Mesenchymal stem cell (in vitro differentiated cells and primary cell): Measurements from ENCODE around the gene REEP1.

Experiments
- DNase-seq: peaks from one replicate; pipeline ENCODE4 v3.0.0-alpha.2; 2013
- H2AFZ ChIP-seq: one replicate; pipeline ENCODE4 v1.6.1; 2013; ENCODE audit warnings: low read depth, mild to moderate bottlenecking, control low read depth, inconsistent platforms, low read length, moderate library complexity
- H2AK5ac ChIP-seq: 2 replicates; pipeline ENCODE4 v1.6.1; 2013; ENCODE audit warnings: low read length, moderate library complexity, mild to moderate bottlenecking, inconsistent platforms; ENCODE audit not compliant: severe bottlenecking
- H2BK120ac ChIP-seq: one replicate; pipeline ENCODE4 v1.6.1; 2013; ENCODE audit warnings: low read depth, mild to moderate bottlenecking, inconsistent platforms, low read length, moderate library complexity
- H2BK12ac ChIP-seq, 2 experiments: one replicate each; pipeline ENCODE4 v1.6.1; 2013; ENCODE audit warnings: inconsistent platforms in 2 of 2, low read length in 2 of 2, mild to moderate bottlenecking in 2 of 2, moderate library complexity in 2 of 2, control low read depth in 1 of 2
- H2BK15ac ChIP-seq: one replicate; pipeline ENCODE4 v1.6.1; 2013; ENCODE audit warnings: mild to moderate bottlenecking, low read depth, inconsistent platforms; ENCODE audit not compliant: poor library complexity, severe bottlenecking
- H2BK5ac ChIP-seq: 2 replicates; pipeline ENCODE4 v1.6.1; 2013; ENCODE audit warnings: low read depth, mild to moderate bottlenecking, low read length, control low read depth, inconsistent platforms; ENCODE audit not compliant: poor library complexity, severe bottlenecking
- H3K14ac ChIP-seq, 2 experiments: one replicate each; pipeline ENCODE4 v1.6.1; 2013; ENCODE audit warnings: inconsistent platforms in 2 of 2, low read length in 2 of 2, control low read depth in 1 of 2, mild to moderate bottlenecking in 1 of 2, moderate library complexity in 1 of 2
- H3K18ac ChIP-seq, 2 experiments: one replicate each; pipeline ENCODE4 v1.6.1; 2013; ENCODE audit warnings: inconsistent platforms in 2 of 2, low read length in 2 of 2, control low read depth in 1 of 2, low read depth in 1 of 2, mild to moderate bottlenecking in 1 of 2
- H3K23ac ChIP-seq, 2 experiments: one replicate each; pipeline ENCODE4 v1.6.1; 2013; ENCODE audit warnings: inconsistent platforms in 2 of 2, low read length in 2 of 2, mild to moderate bottlenecking in 2 of 2, moderate library complexity in 2 of 2, control low read depth in 1 of 2
- H3K27ac ChIP-seq: 2 replicates; pipeline ENCODE4 v1.5.1; 2013; ENCODE audit warnings: mild to moderate bottlenecking, moderate library complexity, low read length, control low read depth, inconsistent platforms; ENCODE audit not compliant: poor library complexity, severe bottlenecking
- H3K27me3 ChIP-seq, 2 experiments: 2 replicates each; pipeline versions ENCODE4 v1.6.1 to v1.7.0; 2013; ENCODE audit warnings: low read length in 2 of 2, mild to moderate bottlenecking in 2 of 2, moderate library complexity in 2 of 2, control low read depth in 1 of 2, inconsistent platforms in 1 of 2; ENCODE audit not compliant: control insufficient read depth in 1 of 2, insufficient read depth in 1 of 2
- H3K36me3 ChIP-seq, 2 experiments: 2 replicates each; pipeline versions ENCODE4 v1.6.1 to v1.7.0; 2013; ENCODE audit warnings: low read length in 2 of 2, control low read depth in 1 of 2, inconsistent platforms in 1 of 2, low read depth in 1 of 2, mild to moderate bottlenecking in 1 of 2; ENCODE audit not compliant: insufficient read depth in 2 of 2, control insufficient read depth in 1 of 2
- H3K4ac ChIP-seq, 2 experiments: one replicate each; pipeline ENCODE4 v1.6.1; 2013; ENCODE audit warnings: inconsistent platforms in 2 of 2, low read length in 2 of 2, mild to moderate bottlenecking in 2 of 2, moderate library complexity in 2 of 2, control low read depth in 1 of 2, low read depth in 1 of 2
- H3K4me1 ChIP-seq: 2 replicates; pipeline ENCODE4 v1.6.1; 2013; ENCODE audit warnings: low read depth, low read length, control low read depth; ENCODE audit not compliant: control insufficient read depth, insufficient read depth
- H3K4me2 ChIP-seq: 2 replicates; pipeline ENCODE4 v1.6.1; 2013; ENCODE audit warnings: low read length, mild to moderate bottlenecking, inconsistent platforms; ENCODE audit not compliant: poor library complexity, severe bottlenecking
- H3K4me3 ChIP-seq, 2 experiments: 2 replicates each; pipeline versions ENCODE4 v1.5.1 to v1.7.0; 2013; ENCODE audit warnings: low read length in 2 of 2, mild to moderate bottlenecking in 2 of 2, control low read depth in 1 of 2, low read depth in 1 of 2; ENCODE audit not compliant: insufficient read depth in 1 of 2
- H3K79me1 ChIP-seq: replicated peaks from 2 replicates; pipeline ENCODE4 v1.6.1; 2013; ENCODE audit warnings: mild to moderate bottlenecking, control low read depth, low read length, inconsistent platforms; ENCODE audit not compliant: poor library complexity, severe bottlenecking
- H3K9ac ChIP-seq: 2 replicates; pipeline ENCODE4 v1.7.0; 2013; ENCODE audit warnings: mild to moderate bottlenecking, low read length, moderate library complexity
- H3K9me3 ChIP-seq: 2 replicates; pipeline ENCODE4 v1.7.0; 2013; ENCODE audit warnings: mild to moderate bottlenecking, low read length; ENCODE audit not compliant: control insufficient read depth
- H4K8ac ChIP-seq: one replicate; pipeline ENCODE4 v1.6.1; 2013; ENCODE audit warnings: inconsistent platforms, mild to moderate bottlenecking, low read length, moderate library complexity
- H4K91ac ChIP-seq: one replicate; pipeline ENCODE4 v1.6.1; 2013; ENCODE audit warnings: mild to moderate bottlenecking, low read length, inconsistent platforms
- WGBS: methylation state at CpG from one replicate; pipeline ENCODE4 v1.1.7; 2013; ENCODE audit warnings: mixed read lengths; 5-methylcytosine and 5-hydroxymethylcytosine counted together

The REEP1 gene

DNA sequence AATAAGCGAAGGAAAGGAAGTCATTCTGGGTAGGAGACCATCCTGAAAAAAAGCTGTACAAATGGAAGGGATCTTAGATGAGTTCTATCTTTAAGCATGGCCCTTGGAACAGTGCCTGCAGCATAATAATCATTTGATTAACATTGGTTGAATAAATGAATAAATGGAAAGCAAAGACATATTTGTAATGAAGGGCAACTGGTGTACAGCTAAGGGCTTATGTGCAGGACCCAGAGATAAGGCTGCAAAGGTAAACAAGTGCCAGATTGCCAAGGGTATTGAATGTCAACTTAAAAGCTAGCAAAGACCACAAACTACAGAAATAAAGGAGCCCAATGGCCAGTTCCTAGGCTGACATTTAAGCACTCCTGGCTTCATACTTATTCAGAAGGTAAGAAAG lies 161.6 kb downstream of the REEP1 start:
- 97% methylated on average over 1 of the region's 1 CpG for WGBS
- Histone ChIP-seq H2AK5ac (no peak overlapping the region), H3K14ac (no peak overlapping the region), H4K91ac (no peak overlapping the region), H3K9me3 (no peaks in the 10 kb centered on the region), H3K4ac (no peak overlapping the region), H2AFZ (no peak overlapping the region), H3K27me3 (no peaks in the 10 kb centered on the region), H3K18ac (no peak overlapping the region), H2BK5ac (no peak overlapping the region), H3K4me3 (no peak overlapping the region), H4K8ac (no peak overlapping the region), H3K79me1 (peaks cover 17% of the 10 kb centered on the region), H2BK120ac (no peak overlapping the region), H3K23ac (no peak overlapping the region), H3K4me1 (no peaks in the 10 kb centered on the region), H3K36me3 (peaks cover 21 to 75% of the 10 kb centered on the region in 2 experiments), H3K9ac (no peak overlapping the region), H2BK12ac (no peak overlapping the region), H2BK15ac (no peak overlapping the region), H3K27ac (no peak overlapping the region), H3K4me2 (no peak overlapping the region)
- no peak for DNase-seq

DNA sequence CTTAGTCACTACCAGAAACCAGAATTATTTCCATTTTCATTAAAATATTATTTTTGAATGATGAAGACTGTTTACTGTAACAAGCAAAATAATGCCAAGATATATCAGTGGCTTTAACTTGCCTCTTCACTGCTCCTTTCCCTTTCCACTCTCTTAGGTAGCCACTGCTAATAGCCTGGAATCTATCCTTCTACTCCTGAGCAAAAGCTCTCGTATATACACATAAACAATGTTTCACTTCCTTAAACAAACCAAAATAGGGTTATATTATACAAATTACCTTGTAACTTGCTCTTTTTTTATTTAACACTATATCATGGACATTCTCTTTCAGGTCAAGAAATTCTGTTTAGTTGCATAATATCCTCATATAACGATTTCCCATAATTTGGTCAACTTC lies 163.0 kb downstream of the REEP1 start:
- no peak overlapping the region for H4K8ac ChIP-seq

DNA sequence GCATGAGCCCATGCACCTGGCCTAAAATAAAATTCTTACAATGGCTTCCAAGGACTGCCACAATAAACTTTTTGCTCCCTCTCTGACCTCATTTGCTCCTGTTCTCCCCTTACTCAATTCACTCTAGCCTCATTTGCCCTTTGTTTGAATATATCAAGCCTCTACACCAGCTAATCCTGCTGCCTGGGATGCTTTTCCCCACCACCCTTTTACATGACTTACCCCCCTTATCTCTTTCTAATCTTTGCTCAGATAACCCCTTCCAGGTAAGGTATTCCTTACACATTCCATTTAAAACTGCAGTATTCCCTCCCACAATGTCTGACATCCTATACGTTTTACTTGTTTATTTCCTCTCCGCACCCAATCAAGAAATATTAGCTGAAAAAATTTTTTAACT lies 164.8 kb downstream of the REEP1 start:
- WGBS, result 100% methylated on average over 1 of the region's 2 CpGs
- Histone ChIP-seq H3K27me3 (no peaks in the 10 kb centered on the region), H4K8ac (no peak overlapping the region), H4K91ac (no peak overlapping the region), H3K4ac (no peak overlapping the region), H3K79me1 (peaks cover 14% of the 10 kb centered on the region), H3K4me3 (no peak overlapping the region), H3K23ac (no peak overlapping the region), H2BK120ac (no peak overlapping the region), H3K9me3 (no peaks in the 10 kb centered on the region), H3K18ac (no peak overlapping the region), H3K4me2 (no peak overlapping the region), H3K36me3 (peaks cover 11 to 84% of the 10 kb centered on the region in 2 experiments), H2AK5ac (no peak overlapping the region), H3K27ac (no peak overlapping the region), H2BK5ac (no peak overlapping the region), H2BK12ac (no peak overlapping the region), H3K9ac (no peak overlapping the region), H2BK15ac (no peak overlapping the region), H3K14ac (no peak overlapping the region), H2AFZ (no peak overlapping the region), H3K4me1 (no peaks in the 10 kb centered on the region)
- no peak for DNase-seq

More for the DNA sequence above, 163.0 kb downstream of the REEP1 start:
- H3K14ac ChIP-seq, result no peak overlapping the region
- no peak overlapping the region for H2AK5ac ChIP-seq
- H3K27ac ChIP-seq, result no peak overlapping the region
- H3K4me1 ChIP-seq, result no peaks in the 10 kb centered on the region
- H3K79me1 ChIP-seq, result peaks cover 14% of the 10 kb centered on the region
- 100% methylated on average over 1 of the region's 2 CpGs for WGBS
- H3K4me2 ChIP-seq, result no peak overlapping the region
- no peak for DNase-seq
- H2BK12ac ChIP-seq, result no peak overlapping the region
- H3K4ac ChIP-seq, result no peak overlapping the region
- peaks cover 13 to 82% of the 10 kb centered on the region in 2 experiments for H3K36me3 ChIP-seq
- H2BK120ac ChIP-seq, result no peak overlapping the region
- H3K9ac ChIP-seq, result no peak overlapping the region
- H2BK5ac ChIP-seq, result no peak overlapping the region
- no peaks in the 10 kb centered on the region for H3K9me3 ChIP-seq
- H3K23ac ChIP-seq, result no peak overlapping the region
- no peak overlapping the region for H3K4me3 ChIP-seq
- H2AFZ ChIP-seq, result no peak overlapping the region
- no peaks in the 10 kb centered on the region for H3K27me3 ChIP-seq
- H4K91ac ChIP-seq, result no peak overlapping the region
- H3K18ac ChIP-seq, result no peak overlapping the region
- no peak overlapping the region for H2BK15ac ChIP-seq

GRCh38 chr2:86171295-86171694 lies 166.1 kb downstream of the REEP1 start:
- H2AFZ ChIP-seq, result no peak overlapping the region
- H3K14ac ChIP-seq, result no peak overlapping the region
- H2BK5ac ChIP-seq, result no peak overlapping the region
- no peak for DNase-seq
- no peak overlapping the region for H3K4me3 ChIP-seq
- H2BK12ac ChIP-seq, result no peak overlapping the region
- H3K9me3 ChIP-seq, result no peaks in the 10 kb centered on the region
- H3K27me3 ChIP-seq, result no peaks in the 10 kb centered on the region
- no peak overlapping the region for H2AK5ac ChIP-seq
- H3K36me3 ChIP-seq, result peaks cover 15 to 78% of the 10 kb centered on the region in 2 experiments
- H2BK15ac ChIP-seq, result no peak overlapping the region
- H3K79me1 ChIP-seq, result peaks cover 18% of the 10 kb centered on the region
- no peak overlapping the region for H3K4me2 ChIP-seq
- H4K91ac ChIP-seq, result no peak overlapping the region
- no peak overlapping the region for H3K9ac ChIP-seq
- H2BK120ac ChIP-seq, result no peak overlapping the region
- no peak overlapping the region for H3K4ac ChIP-seq
- H4K8ac ChIP-seq, result no peak overlapping the region
- H3K4me1 ChIP-seq, result no peaks in the 10 kb centered on the region
- WGBS, result 100% methylated on average over 2 of the region's 3 CpGs
- H3K18ac ChIP-seq, result no peak overlapping the region
- no peak overlapping the region for H3K27ac ChIP-seq
- H3K23ac ChIP-seq, result no peak overlapping the region
